GM10266 (cell line): Measurements from ENCODE around the gene STK32A.

Experiments
- DNase-seq: peaks from one replicate; pipeline ENCODE4 v3.0.0; 2012; ENCODE audit errors: extremely low spot score
- TF ChIP-seq, protein P1 (sequence below): IDR thresholded peaks from 2 replicates; pipeline ENCODE4 v1.5.1; 2012; ENCODE audit warnings: mild to moderate bottlenecking, low read depth; ENCODE audit not compliant: control insufficient read depth, insufficient read depth; ENCODE audit errors: missing control alignments

The STK32A gene

DNA sequence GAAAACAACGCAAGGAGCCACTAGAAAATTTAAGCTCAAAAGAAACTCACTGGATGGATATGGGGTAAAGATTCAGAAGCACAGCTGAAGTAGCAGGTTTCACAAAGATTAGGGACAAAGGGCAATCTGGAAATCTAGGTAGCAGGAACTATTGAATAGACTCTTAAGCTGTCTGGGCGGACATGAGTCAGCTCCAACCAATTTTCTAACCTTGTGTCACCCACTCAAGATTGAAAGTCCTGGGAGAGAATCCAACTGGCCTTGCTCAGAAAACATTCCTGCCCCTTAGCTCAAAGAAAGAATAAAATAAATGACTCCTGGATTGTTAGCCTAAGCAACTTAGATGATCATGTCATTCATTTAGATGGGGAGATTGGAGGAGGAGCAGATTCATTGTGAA, 69.2 kb downstream of the STK32A start:
- DNase-seq, result no peak
- TF ChIP-seq, protein P1, sequence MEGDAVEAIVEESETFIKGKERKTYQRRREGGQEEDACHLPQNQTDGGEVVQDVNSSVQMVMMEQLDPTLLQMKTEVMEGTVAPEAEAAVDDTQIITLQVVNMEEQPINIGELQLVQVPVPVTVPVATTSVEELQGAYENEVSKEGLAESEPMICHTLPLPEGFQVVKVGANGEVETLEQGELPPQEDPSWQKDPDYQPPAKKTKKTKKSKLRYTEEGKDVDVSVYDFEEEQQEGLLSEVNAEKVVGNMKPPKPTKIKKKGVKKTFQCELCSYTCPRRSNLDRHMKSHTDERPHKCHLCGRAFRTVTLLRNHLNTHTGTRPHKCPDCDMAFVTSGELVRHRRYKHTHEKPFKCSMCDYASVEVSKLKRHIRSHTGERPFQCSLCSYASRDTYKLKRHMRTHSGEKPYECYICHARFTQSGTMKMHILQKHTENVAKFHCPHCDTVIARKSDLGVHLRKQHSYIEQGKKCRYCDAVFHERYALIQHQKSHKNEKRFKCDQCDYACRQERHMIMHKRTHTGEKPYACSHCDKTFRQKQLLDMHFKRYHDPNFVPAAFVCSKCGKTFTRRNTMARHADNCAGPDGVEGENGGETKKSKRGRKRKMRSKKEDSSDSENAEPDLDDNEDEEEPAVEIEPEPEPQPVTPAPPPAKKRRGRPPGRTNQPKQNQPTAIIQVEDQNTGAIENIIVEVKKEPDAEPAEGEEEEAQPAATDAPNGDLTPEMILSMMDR, result no peak

DNA sequence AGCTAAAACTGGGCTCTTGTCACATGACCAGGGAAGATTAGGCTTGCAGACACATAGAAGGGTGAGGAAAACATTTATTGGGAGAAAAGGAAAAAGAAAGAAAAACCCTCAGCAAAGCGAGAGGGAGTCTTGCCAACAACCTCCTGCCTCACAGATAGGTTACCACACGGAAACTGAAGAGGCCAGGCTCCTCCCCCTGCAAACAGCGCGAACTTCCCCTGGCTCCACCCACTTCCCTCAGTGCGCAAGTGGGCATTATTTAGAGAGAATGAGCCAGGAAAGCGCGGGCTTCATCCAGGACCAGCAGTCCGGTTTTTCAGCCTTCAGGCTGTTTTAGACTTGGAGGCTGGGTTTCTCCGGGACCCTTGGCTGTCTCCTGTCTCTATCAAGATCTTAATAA, 70.3 kb downstream of the STK32A start:
- TF ChIP-seq, protein P1, result no peak
- DNase-seq, result no peak

DNA sequence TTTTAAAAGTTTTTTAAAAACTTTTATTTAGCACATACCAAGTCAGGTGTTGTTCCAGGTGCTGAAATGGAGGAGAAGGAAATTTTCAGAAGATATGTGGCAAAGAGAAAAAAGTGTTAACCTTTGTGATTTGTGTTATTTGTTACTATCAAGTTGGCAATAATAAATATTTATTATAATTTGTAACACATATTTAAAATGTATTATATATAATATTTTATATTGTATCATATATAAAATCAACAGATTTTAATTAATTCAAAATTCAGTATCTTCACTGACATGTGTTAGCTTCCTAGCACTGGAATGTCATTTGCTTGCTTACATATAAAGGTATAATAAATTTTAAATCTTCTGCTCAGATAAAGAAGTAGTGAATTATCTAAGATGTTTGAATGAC, 71.5 kb downstream of the STK32A start:
- TF ChIP-seq, protein P1, result no peak
- no peak for DNase-seq

DNA sequence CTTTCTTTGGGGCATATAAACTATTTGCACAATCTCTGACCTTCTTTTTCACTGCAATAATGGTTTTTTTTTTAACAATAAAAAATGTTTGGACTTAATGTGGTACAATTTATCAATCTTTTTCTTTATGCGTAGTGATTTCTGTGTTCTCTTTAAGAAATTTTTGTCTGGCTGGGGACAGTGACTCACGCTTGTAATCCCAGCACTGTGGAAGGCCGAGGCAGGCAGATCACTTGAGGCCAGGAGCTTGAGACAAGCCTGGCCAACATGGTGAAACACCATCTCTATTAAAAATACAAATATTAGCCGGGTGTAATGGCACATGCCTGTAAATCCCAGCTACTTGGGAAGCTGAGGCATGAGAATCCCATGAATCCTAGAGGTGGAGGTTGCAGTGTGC, 72.3 kb downstream of the STK32A start:
- no peak for DNase-seq
- TF ChIP-seq, protein P1, result no peak

DNA sequence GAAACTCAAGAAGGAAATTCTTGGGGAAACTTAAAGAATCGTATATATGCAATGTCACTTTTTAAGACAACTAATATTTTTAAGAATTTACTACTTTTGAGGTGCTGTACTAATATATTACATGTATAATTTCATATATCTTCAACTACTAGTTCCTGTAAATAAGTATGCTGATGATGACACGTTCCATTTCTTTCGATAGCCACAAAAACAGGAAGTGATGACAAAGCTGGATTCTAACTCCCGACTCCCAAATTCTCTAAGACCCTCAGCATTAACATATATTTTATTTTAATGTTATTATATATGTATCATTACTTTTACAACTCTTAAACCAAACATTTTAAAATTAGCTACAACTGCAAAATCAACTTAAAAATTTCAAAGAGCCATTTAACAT, 74.8 kb downstream of the STK32A start:
- TF ChIP-seq, protein P1, result no peak
- no peak for DNase-seq

DNA sequence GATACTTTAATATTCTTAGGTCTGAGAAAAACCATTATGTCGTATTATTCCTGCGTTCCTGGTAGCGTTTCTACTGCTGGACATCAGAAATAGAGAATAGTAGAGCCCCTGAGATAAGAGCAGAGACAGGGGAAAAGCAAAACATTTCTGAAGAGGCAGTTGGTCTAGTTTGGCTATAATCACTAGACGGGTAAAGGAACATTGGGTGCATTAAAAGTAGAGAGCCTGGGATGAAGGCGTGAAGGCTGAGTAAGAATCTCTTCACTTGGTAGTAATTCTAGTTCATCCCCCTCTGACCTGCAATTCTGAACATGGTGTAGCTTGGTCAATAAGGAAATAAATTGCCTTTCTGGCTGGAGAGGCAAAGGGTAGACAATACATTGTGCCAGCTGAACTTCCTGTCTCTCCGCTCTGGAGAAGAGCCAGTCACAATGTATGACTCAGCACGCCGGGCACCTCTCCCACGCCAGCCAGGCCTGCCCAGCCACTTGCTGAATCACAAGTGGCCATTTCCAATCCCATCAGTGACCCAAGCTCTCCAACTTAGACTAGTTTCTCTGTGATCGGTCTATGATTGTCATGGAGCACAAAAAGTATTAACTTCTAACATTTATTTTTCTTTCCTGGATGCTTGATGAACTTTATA, 75.4 kb downstream of the STK32A start:
- no peak for DNase-seq
- TF ChIP-seq, protein P1, result no peak

DNA sequence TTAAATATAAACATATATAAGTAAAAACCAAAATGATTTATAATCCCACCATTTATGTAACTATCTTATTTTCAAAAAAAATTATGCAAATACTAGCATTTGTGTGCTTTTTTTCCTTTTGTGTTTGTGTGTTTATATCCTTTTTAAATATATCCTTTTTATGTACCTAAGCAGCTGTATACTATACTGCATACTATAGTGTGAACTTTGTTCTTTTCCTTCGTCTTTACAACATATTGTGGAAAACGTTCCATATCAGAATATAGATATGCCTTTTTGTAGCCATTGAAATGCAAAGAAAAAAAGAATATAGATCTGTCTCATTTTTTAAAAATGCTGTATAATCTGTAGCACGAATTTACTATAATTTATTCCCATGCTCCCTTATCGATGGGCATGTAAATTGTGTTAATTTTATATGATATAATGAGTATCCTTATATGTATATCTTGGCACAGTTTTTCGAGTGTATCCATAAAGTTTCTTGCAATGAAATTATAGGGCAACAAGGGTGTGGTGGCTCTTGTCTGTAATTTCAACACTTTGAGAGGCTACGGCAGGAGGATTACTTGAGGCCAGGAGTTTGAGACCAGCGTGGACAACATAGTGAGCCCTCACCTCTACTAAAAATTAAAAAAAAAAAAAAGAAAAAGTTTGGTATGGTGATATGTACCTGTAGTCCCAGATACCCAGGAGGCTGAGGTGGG, 83.3 kb downstream of the STK32A start:
- TF ChIP-seq, protein P1, result no peak
- DNase-seq, result no peak
